Measurements from ENCODE around the gene AKAP10.

- no peak for TF ChIP-seq CTCF (conservative IDR thresholded peaks at IDR 0.05)
- no peak for TF ChIP-seq ZFX (IDR thresholded peaks at IDR 0.05)
These were observed 100.2 kb downstream of the AKAP10 start for GRCh38 chr17:19877364-19877945.
